T-helper 2 cell (primary cell): Measurements from ENCODE around the gene BMP5.

ENCODE experiments used
- DNase-seq, 5 experiments: peaks; one replicate each; pipeline versions ENCODE4 v3.0.0 to v3.0.0-alpha.2; 2012 to 2022

Gene BMP5

GRCh38 chr6:55705451-55706440 is 169.6 kb downstream of the BMP5 start:
- DNase-seq: peak in 1 of 5 experiments; percentile 0

GRCh38 chr6:55704421-55704820 is 171.0 kb downstream of the BMP5 start:
- no peak for DNase-seq
